Upper lobe of left lung (tissue), 6 donors: ENCODE measurements around the gene C4orf54. TPM values are rescaled to one million over a fixed set of nuclear protein-coding genes. Genes with fewer than 3 reads are reported as not detected.

Experiments used
- ATAC-seq, 2 donors: fragments of 200-7000 bp; cut with Tn5 transposase; one replicate each; pipeline ENCODE4 v1.9.1; 2022; ENCODE audit warnings: mild to moderate bottlenecking in 2 of 2, moderate library complexity in 2 of 2; ENCODE audit not compliant: low FRiP score in 2 of 2
- DNase-seq, 2 donors: peaks; one replicate each; pipeline ENCODE4 v3.0.0-alpha.2; 2019 to 2020
- H3K27ac ChIP-seq, 4 donors: fragments of 200-600 bp; sonication (generic); one replicate each; pipeline ENCODE4 v1.5.1; 2016 to 2019
- H3K27me3 ChIP-seq, 4 donors: fragments of 200-600 bp; sonication (generic); one replicate each; pipeline ENCODE4 v1.5.1; 2017 to 2019
- H3K36me3 ChIP-seq, 4 donors: fragments of 200-600 bp; sonication (generic); one replicate each; pipeline ENCODE4 v1.5.1; 2016 to 2019
- H3K4me1 ChIP-seq, 4 donors: fragments of 200-600 bp; sonication (generic); one replicate each; pipeline ENCODE4 v1.5.1; 2018 to 2019
- H3K4me3 ChIP-seq, 4 donors: fragments of 200-600 bp; sonication (generic); one replicate each; pipeline ENCODE4 v1.5.1; 2017 to 2019; ENCODE audit warnings: mild to moderate bottlenecking in 2 of 4, moderate library complexity in 1 of 4
- H3K9me3 ChIP-seq, 4 donors: fragments of 200-600 bp; sonication (generic); one replicate each; pipeline ENCODE4 v1.5.1; 2018 to 2019
- CTCF ChIP-seq, 6 experiments: fragments of 450-650 bp in 4 of 6; fragments of 200-600 bp in 2 of 6; sonication (generic) in 2 of 6; IDR thresholded peaks; one replicate each; pipeline ENCODE4 v1.5.1; 2016 to 2019; ENCODE audit warnings: antibody characterized with exemption in 6 of 6
- EP300 ChIP-seq, 4 donors: sonication (generic); formaldehyde crosslinking; IDR thresholded peaks; one replicate each; pipeline ENCODE4 v1.5.1; 2017; ENCODE audit warnings: antibody characterized with exemption in 4 of 4, control low read depth in 2 of 4
- POLR2A ChIP-seq, 4 donors: fragments of 450-650 bp; IDR thresholded peaks; one replicate each; pipeline ENCODE4 v1.5.1; 2016 to 2017; ENCODE audit warnings: antibody characterized with exemption in 4 of 4, mild to moderate bottlenecking in 2 of 4
- POLR2AphosphoS5 ChIP-seq, 2 donors: sonication (generic); formaldehyde crosslinking; IDR thresholded peaks; one replicate each; pipeline ENCODE4 v1.5.1; 2017; ENCODE audit warnings: antibody characterized with exemption in 2 of 2
- WGBS, 2 donors: methylation state at CpG; one replicate each; pipeline ENCODE4 v1.1.5; 2017 to 2018; 5-methylcytosine and 5-hydroxymethylcytosine counted together
- total RNA-seq, 6 donors: library from RNA; depleted of rRNA in 4 of 6; stranded (reverse); fragments of >200 nt in 4 of 6; gene quantifications; one replicate each; pipeline versions ENCODE4 v1.1.0 to v1.2.1, GENCODE V29; 2016 to 2021
- donor health status: DM: no; HTN: no; CAD: no; lungs with moderate emphysema.
- donor health status: DM: no; HTN: yes; CAD: no; lungs with severe emphysema.

The C4orf54 gene
- total RNA-seq, 6 donors from 2014 or later: 0.03 TPM; not detected in 4

DNA sequence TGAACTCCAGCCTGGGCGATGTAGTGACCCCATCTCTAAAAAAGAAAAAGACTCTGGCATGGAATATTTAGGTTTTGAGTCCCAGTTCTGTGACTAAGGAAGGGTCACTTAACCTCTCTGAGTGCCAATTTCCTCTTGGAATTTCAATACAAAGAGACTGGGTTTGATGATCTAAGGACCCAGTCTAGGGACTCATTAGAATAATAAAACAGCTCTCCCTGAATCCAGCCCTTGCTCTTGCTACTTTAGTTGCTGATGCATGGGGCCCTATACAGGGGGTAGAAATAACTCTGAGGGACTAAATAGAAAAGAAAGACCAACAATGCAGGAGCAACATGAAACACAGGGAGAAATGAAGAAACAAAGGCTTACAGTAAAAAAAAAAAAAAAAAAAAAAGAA is 12.6 kb downstream of the C4orf54 start:
- WGBS, 2 donors: 94 to 100% methylated on average over 1 of the region's 1 CpG
- Histone ChIP-seq H3K9me3 (no peaks in the 10 kb centered on the region), H3K36me3 (no peaks in the 10 kb centered on the region), H3K27ac (no peak overlapping the region), H3K27me3 (no peaks in the 10 kb centered on the region), H3K4me1 (no peaks in the 10 kb centered on the region), H3K4me3 (no peak overlapping the region)
- ATAC-seq (no peak), DNase-seq (no peak)
- TF ChIP-seq EP300 (IDR thresholded peaks at IDR 0.05) (no peak), POLR2A (IDR thresholded peaks at IDR 0.05) (no peak), CTCF (IDR thresholded peaks at IDR 0.05) (no peak), POLR2AphosphoS5 (IDR thresholded peaks at IDR 0.05) (no peak)

GRCh38 chr4:99644453-99644852 is 13.2 kb downstream of the C4orf54 start:
- no peaks in the 10 kb centered on the region for H3K36me3 ChIP-seq
- ATAC-seq (no peak), DNase-seq (no peak)
- H3K9me3 ChIP-seq: no peaks in the 10 kb centered on the region
- no peaks in the 10 kb centered on the region for H3K27me3 ChIP-seq
- H3K4me3 ChIP-seq: no peak overlapping the region
- 77 to 79% methylated on average over 5 of the region's 5 CpGs for WGBS, 2 donors
- H3K4me1 ChIP-seq: no peaks in the 10 kb centered on the region
- TF ChIP-seq CTCF (IDR thresholded peaks at IDR 0.05) (no peak), POLR2A (IDR thresholded peaks at IDR 0.05) (no peak), EP300 (IDR thresholded peaks at IDR 0.05) (no peak), POLR2AphosphoS5 (IDR thresholded peaks at IDR 0.05) (no peak)
- H3K27ac ChIP-seq: no peak overlapping the region

GRCh38 chr4:99642725-99643489 is 14.7 kb downstream of the C4orf54 start:
- Histone ChIP-seq H3K9me3 (no peaks in the 10 kb centered on the region), H3K4me1 (no peaks in the 10 kb centered on the region), H3K27ac (no peak overlapping the region), H3K27me3 (no peaks in the 10 kb centered on the region), H3K4me3 (no peak overlapping the region), H3K36me3 (no peaks in the 10 kb centered on the region)
- DNase-seq (no peak), ATAC-seq (peak in 1 of 2 donors; percentile 58)
- TF ChIP-seq POLR2A (IDR thresholded peaks at IDR 0.05) (no peak), POLR2AphosphoS5 (IDR thresholded peaks at IDR 0.05) (no peak), EP300 (IDR thresholded peaks at IDR 0.05) (no peak), CTCF (IDR thresholded peaks at IDR 0.05) (no peak)
- WGBS, 2 donors: 71 to 77% methylated on average over 7 of the region's 7 CpGs

DNA sequence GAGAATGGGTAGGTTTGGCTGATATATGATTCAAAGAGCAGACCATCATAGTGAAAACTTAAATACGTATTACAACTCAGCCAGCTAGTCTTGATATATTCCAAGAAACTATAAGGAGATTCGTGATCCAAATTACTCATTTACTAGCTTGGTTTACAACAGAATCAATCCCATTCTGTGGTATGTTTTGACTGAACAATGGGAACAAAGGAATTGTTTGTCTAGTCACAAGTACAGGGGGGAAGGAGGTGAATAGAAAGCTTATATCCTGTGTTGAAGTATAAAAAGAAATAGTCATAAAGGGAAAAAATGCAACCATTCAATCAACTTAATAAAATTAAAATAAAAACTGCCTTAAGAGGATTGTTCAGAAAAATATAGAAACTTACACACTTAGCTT is 17.0 kb downstream of the C4orf54 start:
- DNase-seq (no peak), ATAC-seq (no peak)
- no peak for TF ChIP-seq EP300 (IDR thresholded peaks at IDR 0.05)
- no peak for TF ChIP-seq POLR2A (IDR thresholded peaks at IDR 0.05)
- TF ChIP-seq CTCF (IDR thresholded peaks at IDR 0.05): no peak
- no peak for TF ChIP-seq POLR2AphosphoS5 (IDR thresholded peaks at IDR 0.05)
- Histone ChIP-seq H3K4me1 (no peaks in the 10 kb centered on the region), H3K36me3 (no peaks in the 10 kb centered on the region), H3K27me3 (no peaks in the 10 kb centered on the region), H3K4me3 (no peak overlapping the region), H3K9me3 (no peaks in the 10 kb centered on the region), H3K27ac (no peak overlapping the region)
- WGBS, 2 donors: 58 to 69% methylated on average over 2 of the region's 2 CpGs

GRCh38 chr4:99637174-99637573 is 20.5 kb downstream of the C4orf54 start:
- no peak for TF ChIP-seq POLR2AphosphoS5 (IDR thresholded peaks at IDR 0.05)
- no peak for TF ChIP-seq CTCF (IDR thresholded peaks at IDR 0.05)
- TF ChIP-seq POLR2A (IDR thresholded peaks at IDR 0.05): no peak
- TF ChIP-seq EP300 (IDR thresholded peaks at IDR 0.05): no peak
- Histone ChIP-seq H3K9me3 (no peaks in the 10 kb centered on the region), H3K27ac (no peak overlapping the region), H3K27me3 (no peaks in the 10 kb centered on the region), H3K4me3 (no peak overlapping the region), H3K4me1 (no peaks in the 10 kb centered on the region), H3K36me3 (no peaks in the 10 kb centered on the region)
- ATAC-seq (no peak), DNase-seq (no peak)
- 79 to 85% methylated on average over 5 of the region's 5 CpGs for WGBS, 2 donors
